Fibroblast of the aortic adventitia (primary cell): ENCODE results near the gene DFFA. TPM values are rescaled to one million over a fixed set of nuclear protein-coding genes. Genes with fewer than 3 reads are reported as not detected.
"Not testable (repeated sequence)": the region's sequence is repeated elsewhere in the genome, so short reads cannot be mapped to it uniquely, and the experiment has no call there.

Experiments used
- DNase-seq: peaks from one replicate; pipeline ENCODE4 v3.0.0-alpha.2; 2010; ENCODE audit warnings: low read depth
- H3K4me3 ChIP-seq: 2 replicates; pipeline ENCODE4 v1.5.1; 2011; ENCODE audit warnings: low read depth, mild to moderate bottlenecking, control low read depth, low read length, moderate library complexity
- total RNA-seq: library from RNA; depleted of rRNA; stranded (reverse); fragments of >200 nt; gene quantifications from 2 replicates; pipeline ENCODE4 v1.2.3, GENCODE V29; 2012; ENCODE audit warnings: low replicate concordance
- TF ChIP-seq, protein P1 (sequence below): IDR thresholded peaks from 2 replicates; pipeline ENCODE4 v1.5.1; 2011; ENCODE audit warnings: mild to moderate bottlenecking, low read length, control low read depth, inconsistent platforms; ENCODE audit not compliant: insufficient read depth

Gene DFFA
- total RNA-seq, 1 donor, result 36.6 TPM

DNA sequence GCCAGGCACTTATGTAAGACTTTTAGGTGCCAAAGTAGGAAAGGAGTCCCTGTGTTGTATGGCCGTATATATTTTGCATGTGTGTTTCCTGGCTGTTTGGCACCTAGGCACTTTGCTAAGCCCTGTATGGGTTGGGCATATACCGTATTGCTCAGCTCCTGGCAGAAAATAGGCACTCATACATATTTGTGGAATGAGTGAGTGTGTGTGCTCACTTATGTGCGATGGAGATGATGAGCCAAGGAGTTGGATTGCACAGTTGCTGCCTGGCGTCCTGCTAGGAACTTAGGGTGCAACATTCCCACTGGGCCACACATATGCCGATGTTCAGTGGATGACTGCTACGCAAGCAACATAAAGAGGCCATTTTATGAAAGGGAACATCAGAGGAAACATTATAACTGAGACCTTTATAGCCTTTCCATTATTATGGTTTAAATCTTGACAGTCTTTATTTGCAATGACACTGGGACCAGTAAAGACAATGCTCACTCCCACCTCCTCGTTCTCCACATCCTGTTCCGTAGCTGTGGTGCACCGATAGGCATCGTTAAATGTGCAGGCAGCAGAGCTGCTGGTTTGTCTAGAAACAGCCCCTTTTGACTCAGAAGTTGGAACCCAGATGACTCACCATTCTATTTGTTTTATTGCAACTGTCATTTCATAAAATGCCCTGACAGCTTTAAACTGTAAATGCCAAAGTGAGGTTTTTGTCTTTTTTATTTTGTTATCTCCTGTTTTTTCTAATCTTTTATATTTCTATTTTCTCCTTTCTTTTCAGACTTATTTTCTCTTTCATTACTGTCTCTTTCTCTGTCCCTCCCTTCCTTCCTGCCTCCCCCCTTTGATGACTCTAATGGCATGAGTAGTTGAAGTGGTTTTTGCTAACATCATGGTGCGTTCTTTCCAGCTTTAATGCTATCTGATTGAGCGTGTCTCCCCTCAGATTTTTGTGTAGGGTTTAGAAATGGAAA, 38.5 kb upstream of the DFFA start:
- TF ChIP-seq, protein P1, sequence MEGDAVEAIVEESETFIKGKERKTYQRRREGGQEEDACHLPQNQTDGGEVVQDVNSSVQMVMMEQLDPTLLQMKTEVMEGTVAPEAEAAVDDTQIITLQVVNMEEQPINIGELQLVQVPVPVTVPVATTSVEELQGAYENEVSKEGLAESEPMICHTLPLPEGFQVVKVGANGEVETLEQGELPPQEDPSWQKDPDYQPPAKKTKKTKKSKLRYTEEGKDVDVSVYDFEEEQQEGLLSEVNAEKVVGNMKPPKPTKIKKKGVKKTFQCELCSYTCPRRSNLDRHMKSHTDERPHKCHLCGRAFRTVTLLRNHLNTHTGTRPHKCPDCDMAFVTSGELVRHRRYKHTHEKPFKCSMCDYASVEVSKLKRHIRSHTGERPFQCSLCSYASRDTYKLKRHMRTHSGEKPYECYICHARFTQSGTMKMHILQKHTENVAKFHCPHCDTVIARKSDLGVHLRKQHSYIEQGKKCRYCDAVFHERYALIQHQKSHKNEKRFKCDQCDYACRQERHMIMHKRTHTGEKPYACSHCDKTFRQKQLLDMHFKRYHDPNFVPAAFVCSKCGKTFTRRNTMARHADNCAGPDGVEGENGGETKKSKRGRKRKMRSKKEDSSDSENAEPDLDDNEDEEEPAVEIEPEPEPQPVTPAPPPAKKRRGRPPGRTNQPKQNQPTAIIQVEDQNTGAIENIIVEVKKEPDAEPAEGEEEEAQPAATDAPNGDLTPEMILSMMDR, result no peak
- peak; percentile 93 for DNase-seq
- H3K4me3 ChIP-seq, result peak overlapping the region; percentile 15

- TF ChIP-seq, protein P1, result no peak
- DNase-seq, result no peak
- no peak overlapping the region for H3K4me3 ChIP-seq
These were observed 37.6 kb upstream of the DFFA start for GRCh38 chr1:10509809-10510509.

- DNase-seq, result no peak
- no peak overlapping the region for H3K4me3 ChIP-seq
- TF ChIP-seq, protein P1, result no peak
These were observed 36.2 kb upstream of the DFFA start for GRCh38 chr1:10508511-10508951.

DNA sequence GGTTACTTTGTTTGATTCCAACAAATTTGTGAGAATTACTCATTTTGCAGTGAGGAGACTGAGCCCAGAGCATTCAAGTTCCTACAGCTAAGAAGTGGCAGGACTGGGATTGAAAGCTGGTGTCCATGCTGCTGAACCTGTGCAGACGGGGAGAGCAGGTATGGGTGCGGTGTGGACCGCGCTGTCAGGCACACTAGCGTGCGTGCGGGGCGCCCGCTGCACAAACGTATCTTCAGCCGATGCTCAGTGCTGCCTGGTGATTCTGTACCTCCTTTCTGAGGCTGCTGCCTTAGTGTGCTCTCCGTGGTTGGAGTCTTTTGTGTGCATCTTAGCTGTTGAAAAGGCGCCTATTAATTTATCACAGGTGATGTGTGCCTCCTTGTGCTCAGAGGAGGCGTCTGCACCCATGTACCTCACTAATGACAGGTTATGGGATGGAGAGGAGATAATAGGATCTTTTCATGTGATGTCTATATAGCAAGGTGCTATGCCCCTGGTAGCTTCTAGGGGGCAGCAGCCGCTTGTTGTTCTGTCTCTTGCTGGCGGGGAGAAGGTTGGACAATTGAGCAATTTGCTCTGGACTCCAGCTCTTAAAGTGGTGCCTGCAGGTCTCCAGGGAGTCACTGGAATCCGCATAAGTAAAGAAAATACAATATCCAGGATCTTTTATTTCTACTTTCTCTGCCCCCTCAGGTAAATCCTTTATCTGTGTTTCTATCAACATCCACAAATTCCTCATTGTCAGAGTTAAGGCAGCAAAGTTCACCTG, 35.0 kb upstream of the DFFA start:
- no peak overlapping the region for H3K4me3 ChIP-seq
- TF ChIP-seq, protein P1, result peak; percentile 96
- peak; percentile 92 for DNase-seq

DNA sequence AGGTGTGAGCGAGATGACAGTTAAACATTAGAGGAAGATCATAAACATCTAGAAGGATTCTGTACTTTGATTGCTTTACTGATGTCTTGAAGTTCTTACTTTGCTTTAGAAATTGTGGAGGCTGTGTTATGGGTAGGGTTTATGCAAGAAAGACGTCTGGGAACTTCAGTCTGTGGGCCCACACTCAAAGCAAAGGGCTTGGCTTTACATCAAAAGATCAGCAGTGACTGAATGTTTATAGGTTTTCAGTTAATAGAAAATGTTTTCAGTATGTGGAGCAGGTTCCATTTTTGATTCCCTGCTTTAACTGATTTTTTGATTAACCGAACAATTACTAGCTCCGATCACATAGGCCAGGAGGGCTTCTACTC, 34.3 kb upstream of the DFFA start:
- TF ChIP-seq, protein P1, result no peak
- no peak for DNase-seq
- H3K4me3 ChIP-seq, result no peak overlapping the region

- DNase-seq, H3K4me3 ChIP-seq: not testable (repeated sequence)
These were observed 33.8 kb upstream of the DFFA start for GRCh38 chr1:10506046-10506676.
